ENCODE measurements around the gene NKX6-2.

NKX6-2 gene

GRCh38 chr10:132810807-132811700 is 25.1 kb upstream of the NKX6-2 start:
- no peak overlapping the region for H3K27ac ChIP-seq
- no peaks in the 10 kb centered on the region for H3K36me3 ChIP-seq (replicated peaks)
- DNase-seq = no peak
- TF ChIP-seq CTCF (IDR thresholded peaks at IDR 0.05; ENCODE audit: low read depth, low read length, missing control alignments) = no peak
- H3K27me3 ChIP-seq (replicated peaks) = no peaks in the 10 kb centered on the region
- in situ Hi-C loops (cut with HindIII; ENCODE audit: low pct_ligation_motif_present, low sequenced_read_pairs) = no loop called here
- H3K4me3 ChIP-seq (ENCODE audit: low read depth, low read length) = no peak overlapping the region

DNA sequence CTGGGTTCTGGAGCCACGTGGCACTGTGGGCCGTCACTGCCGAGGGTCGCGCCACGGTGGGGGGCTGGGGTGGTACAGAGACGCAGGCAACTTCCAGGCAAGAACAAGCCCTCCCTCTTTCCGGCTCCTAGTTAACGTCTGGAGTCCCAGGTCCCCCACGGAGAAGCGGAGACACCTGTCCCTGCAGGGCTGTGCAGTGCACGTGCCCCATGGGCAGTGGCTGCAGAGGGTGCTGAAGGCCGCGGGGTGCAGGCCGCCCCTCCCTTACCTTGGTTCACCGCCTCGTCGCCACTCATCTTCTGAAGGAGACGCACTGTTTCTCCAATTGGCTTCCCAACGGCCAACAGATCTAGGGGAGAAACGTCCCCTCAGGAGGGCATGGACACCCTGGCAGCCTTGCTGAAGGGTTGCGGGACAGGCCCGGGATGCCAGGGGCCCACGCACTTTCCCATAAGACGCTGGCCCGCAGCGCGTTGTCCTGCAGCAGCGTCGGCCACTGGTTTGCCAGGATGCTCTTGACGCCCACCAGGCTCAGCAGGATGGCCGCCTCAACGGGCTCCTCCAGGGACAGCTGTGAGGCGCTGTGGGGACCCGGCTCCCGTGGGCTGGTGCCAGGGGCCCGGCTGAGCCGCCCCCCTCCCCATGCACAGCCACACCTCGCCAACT is 24.3 kb upstream of the NKX6-2 start:
- no peak for TF ChIP-seq CTCF (IDR thresholded peaks at IDR 0.05; ENCODE audit: low read depth, low read length, missing control alignments)
- in situ Hi-C loops (cut with HindIII; ENCODE audit: low pct_ligation_motif_present, low sequenced_read_pairs) = no loop called here
- no peaks in the 10 kb centered on the region for H3K27me3 ChIP-seq (replicated peaks)
- no peak overlapping the region for H3K4me3 ChIP-seq (ENCODE audit: low read depth, low read length)
- no peaks in the 10 kb centered on the region for H3K36me3 ChIP-seq (replicated peaks)
- DNase-seq = no peak
- H3K27ac ChIP-seq = no peak overlapping the region

GRCh38 chr10:132809232-132810140 is 23.5 kb upstream of the NKX6-2 start:
- no peak overlapping the region for H3K27ac ChIP-seq
- no peak for DNase-seq
- no peak overlapping the region for H3K4me3 ChIP-seq (ENCODE audit: low read depth, low read length)

DNA sequence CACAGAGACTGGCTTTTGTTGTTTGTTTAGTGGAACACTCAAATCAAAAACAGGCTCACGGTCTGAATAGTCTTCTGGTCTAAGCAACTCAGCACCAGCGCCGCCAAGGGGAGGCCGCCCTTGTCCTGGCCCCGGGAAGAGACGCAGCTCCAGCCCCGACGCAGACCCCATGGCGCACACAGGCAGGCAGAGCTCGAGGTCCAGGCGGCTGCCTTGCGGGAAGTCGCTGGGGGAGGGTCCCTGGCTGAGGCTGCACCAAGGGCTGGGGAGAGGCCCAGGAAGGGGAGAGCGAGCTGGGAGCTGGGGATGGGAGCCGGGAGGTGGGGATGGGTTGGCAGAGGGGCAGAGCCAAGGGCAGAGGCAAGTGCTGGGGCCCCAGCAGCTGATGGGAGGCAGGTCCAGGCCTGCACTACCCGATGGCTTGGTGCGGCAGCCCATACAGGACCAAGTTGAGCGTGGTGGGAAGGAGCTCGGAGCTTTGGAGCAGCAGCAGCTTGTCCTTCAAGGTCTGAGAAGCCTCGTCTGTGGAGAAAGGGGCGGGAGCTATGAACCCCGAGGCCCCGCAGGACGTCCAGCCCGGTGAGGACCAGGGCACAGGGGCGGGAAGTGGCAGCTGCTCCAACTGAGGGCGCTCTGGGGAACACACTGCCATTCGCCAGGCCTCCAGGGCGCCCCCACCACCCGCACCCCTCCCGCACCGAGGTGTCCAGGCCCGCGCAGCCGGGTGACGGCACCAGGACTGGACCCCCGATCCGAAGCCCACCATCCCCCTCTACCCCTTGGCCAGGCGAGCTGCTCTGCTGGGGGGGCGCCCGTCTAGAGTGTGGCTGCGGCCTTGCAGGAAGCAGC is 22.7 kb upstream of the NKX6-2 start:
- Histone ChIP-seq H3K4me3 (ENCODE audit: low read depth, low read length) (no peak overlapping the region), H3K36me3 (replicated peaks) (no peaks in the 10 kb centered on the region), H3K27ac (no peak overlapping the region), H3K27me3 (replicated peaks) (no peaks in the 10 kb centered on the region)
- no peak for TF ChIP-seq CTCF (IDR thresholded peaks at IDR 0.05; ENCODE audit: low read depth, low read length, missing control alignments)
- no peak for DNase-seq
- in situ Hi-C loops (cut with HindIII; ENCODE audit: low pct_ligation_motif_present, low sequenced_read_pairs) = no loop called here

More at GRCh38 chr10:132809232-132810140, 23.5 kb upstream of the NKX6-2 start:
- no peaks in the 10 kb centered on the region for H3K27me3 ChIP-seq (replicated peaks)
- H3K36me3 ChIP-seq (replicated peaks) = no peaks in the 10 kb centered on the region
- in situ Hi-C loops (cut with HindIII; ENCODE audit: low pct_ligation_motif_present, low sequenced_read_pairs) = no loop called here
- no peak for TF ChIP-seq CTCF (IDR thresholded peaks at IDR 0.05; ENCODE audit: low read depth, low read length, missing control alignments)

DNA sequence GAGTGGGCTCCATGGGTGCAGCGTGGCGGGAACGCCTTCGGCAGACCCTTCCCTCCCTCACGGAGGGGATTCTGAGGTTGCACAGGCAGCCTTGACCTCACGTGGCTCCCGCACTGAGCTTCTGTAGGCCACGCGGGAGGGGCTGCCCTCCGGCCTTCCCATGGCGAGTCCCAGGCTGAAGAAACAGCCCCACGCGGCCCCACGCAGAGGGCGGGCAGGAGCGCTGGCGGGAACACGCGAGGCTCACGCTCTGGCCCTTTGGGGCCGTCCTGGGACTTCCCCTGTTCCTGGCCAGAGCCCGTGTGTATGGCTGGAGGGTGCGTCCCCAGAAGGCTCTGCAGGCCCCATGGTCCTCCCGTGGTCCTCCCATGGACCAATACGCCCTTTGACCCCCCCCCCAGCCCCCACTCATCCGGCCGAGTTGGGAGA is 21.7 kb upstream of the NKX6-2 start:
- Histone ChIP-seq H3K36me3 (replicated peaks) (no peaks in the 10 kb centered on the region), H3K4me3 (ENCODE audit: low read depth, low read length) (no peak overlapping the region), H3K27me3 (replicated peaks) (no peaks in the 10 kb centered on the region), H3K27ac (no peak overlapping the region)
- no peak for TF ChIP-seq CTCF (IDR thresholded peaks at IDR 0.05; ENCODE audit: low read depth, low read length, missing control alignments)
- in situ Hi-C loops (cut with HindIII; ENCODE audit: low pct_ligation_motif_present, low sequenced_read_pairs) = no loop called here
- no peak for DNase-seq

All from brain microvascular endothelial cell (primary cell).